ENCODE results near the gene OR7A17.

- TF ChIP-seq POLR2A (IDR thresholded peaks at IDR 0.05) (no peak), CTCF (IDR thresholded peaks at IDR 0.05 in 4 of 5, conservative IDR thresholded peaks at IDR 0.05 in 1 of 5) (no peak)
Measured at GRCh38 chr19:14916848-14917247, 30.9 kb upstream of the OR7A17 start.

All from gastrocnemius medialis (tissue), 4 donors.